ENCODE measurements around the gene ZNF324. TPM values are rescaled to one million over a fixed set of nuclear protein-coding genes. Genes with fewer than 3 reads are reported as not detected.

ZNF324 gene
- total and polyA plus RNA-seq, 11 donors = 2.5 to 10.1 (median 5.3) TPM

DNA sequence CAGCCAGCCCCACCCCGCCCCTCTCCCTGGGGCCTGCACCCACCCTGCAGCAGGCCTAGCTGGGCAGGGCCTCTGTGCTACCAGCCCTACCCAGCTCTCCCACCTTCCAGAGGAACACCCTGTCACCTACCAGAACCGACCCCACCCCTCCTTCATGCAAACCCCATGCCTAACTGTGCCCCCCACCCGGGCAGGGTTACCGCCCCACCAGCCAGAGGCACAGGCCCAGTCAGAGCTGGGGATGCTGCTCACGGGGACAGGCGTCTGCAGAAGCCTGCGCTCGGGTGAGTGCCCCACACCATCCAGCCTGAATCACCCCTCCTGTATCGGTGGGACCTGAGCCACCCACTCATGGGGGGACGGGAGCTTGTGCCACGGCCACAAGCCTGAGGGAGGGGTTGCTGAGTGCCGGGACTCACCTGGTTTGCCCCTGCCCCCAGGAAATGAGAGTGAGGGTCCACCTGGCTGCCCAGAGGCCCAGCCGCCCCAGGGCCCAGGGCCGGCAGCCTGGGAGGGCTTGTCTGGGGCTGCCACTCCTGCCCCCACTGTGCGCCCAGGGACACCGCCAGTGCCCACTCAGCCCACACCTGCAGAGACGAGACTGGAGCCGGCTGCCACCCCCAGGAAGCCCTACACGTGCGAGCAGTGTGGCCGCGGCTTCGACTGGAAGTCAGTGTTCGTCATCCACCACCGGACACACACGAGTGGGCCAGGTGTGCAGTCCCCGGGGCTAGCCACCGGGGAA lies 13.0 kb downstream of the ZNF324 start:
- H3K27me3 ChIP-seq = no peaks in the 10 kb centered on the region
- WGBS, 4 donors = 86 to 92% (median 90%) methylated on average over 6 to 28 of the region's 28 CpGs
- ATAC-seq (no peak), DNase-seq (no peak)
- H3K36me3 ChIP-seq = peaks cover 0 to 24% (median 10%) of the 10 kb centered on the region in 9 donors
- peaks cover 0 to 19% (median 12%) of the 10 kb centered on the region in 12 donors for H3K4me1 ChIP-seq
- H3K27ac ChIP-seq = no peak overlapping the region
- intact Hi-C loops (cut with DNase I) = no loop called here
- no peak for TF ChIP-seq POLR2A (IDR thresholded peaks at IDR 0.05)
- TF ChIP-seq, protein P1, sequence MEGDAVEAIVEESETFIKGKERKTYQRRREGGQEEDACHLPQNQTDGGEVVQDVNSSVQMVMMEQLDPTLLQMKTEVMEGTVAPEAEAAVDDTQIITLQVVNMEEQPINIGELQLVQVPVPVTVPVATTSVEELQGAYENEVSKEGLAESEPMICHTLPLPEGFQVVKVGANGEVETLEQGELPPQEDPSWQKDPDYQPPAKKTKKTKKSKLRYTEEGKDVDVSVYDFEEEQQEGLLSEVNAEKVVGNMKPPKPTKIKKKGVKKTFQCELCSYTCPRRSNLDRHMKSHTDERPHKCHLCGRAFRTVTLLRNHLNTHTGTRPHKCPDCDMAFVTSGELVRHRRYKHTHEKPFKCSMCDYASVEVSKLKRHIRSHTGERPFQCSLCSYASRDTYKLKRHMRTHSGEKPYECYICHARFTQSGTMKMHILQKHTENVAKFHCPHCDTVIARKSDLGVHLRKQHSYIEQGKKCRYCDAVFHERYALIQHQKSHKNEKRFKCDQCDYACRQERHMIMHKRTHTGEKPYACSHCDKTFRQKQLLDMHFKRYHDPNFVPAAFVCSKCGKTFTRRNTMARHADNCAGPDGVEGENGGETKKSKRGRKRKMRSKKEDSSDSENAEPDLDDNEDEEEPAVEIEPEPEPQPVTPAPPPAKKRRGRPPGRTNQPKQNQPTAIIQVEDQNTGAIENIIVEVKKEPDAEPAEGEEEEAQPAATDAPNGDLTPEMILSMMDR (IDR thresholded peaks at IDR 0.05) = no peak
- no peaks in the 10 kb centered on the region for H3K9me3 ChIP-seq
- H3K4me3 ChIP-seq = no peak overlapping the region

DNA sequence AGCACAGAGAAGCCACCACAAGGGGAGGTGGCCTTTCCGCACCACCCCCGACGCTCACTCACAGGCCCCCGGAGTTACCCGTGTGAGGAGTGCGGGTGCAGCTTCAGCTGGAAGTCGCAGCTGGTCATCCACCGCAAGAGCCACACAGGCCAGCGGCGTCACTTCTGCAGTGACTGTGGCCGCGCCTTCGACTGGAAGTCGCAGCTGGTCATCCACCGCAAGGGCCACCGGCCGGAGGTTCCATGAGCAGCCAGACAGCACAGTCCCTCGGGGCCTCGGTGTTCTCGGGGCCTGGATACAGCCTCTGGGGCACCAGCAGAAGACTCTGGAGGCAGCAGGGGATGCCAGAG lies 13.6 kb downstream of the ZNF324 start:
- H3K4me3 ChIP-seq = no peak overlapping the region
- no peaks in the 10 kb centered on the region for H3K9me3 ChIP-seq
- no peak for DNase-seq
- no peaks in the 10 kb centered on the region for H3K27me3 ChIP-seq
- WGBS, 4 donors = 89 to 96% (median 92%) methylated on average over 3 to 20 of the region's 20 CpGs
- no peak for TF ChIP-seq POLR2A (IDR thresholded peaks at IDR 0.05)
- TF ChIP-seq, protein P1 (IDR thresholded peaks at IDR 0.05) = no peak
- peaks cover 0 to 24% (median 10%) of the 10 kb centered on the region in 9 donors for H3K36me3 ChIP-seq
- ATAC-seq = no peak
- intact Hi-C loops (cut with DNase I) = no loop called here
- no peak overlapping the region for H3K27ac ChIP-seq
- peaks cover 0 to 14% (median 9%) of the 10 kb centered on the region in 12 donors for H3K4me1 ChIP-seq

GRCh38 chr19:58480831-58481230 lies 14.0 kb downstream of the ZNF324 start:
- Histone ChIP-seq H3K36me3 (peaks cover 0 to 24% (median 10%) of the 10 kb centered on the region in 9 donors), H3K27me3 (no peaks in the 10 kb centered on the region), H3K9me3 (no peaks in the 10 kb centered on the region), H3K4me1 (peaks cover 0 to 13% (median 8%) of the 10 kb centered on the region in 12 donors), H3K4me3 (no peak overlapping the region), H3K27ac (no peak overlapping the region)
- TF ChIP-seq, protein P1 (IDR thresholded peaks at IDR 0.05) = no peak
- TF ChIP-seq POLR2A (IDR thresholded peaks at IDR 0.05) = no peak
- ATAC-seq (no peak), DNase-seq (no peak)
- intact Hi-C loops (cut with DNase I) = no loop called here
- WGBS, 4 donors = 79 to 89% (median 85%) methylated on average over 2 of the region's 2 CpGs

- Histone ChIP-seq H3K4me1 (peaks cover 0 to 1% (median 0%) of the 10 kb centered on the region in 12 donors), H3K4me3 (no peak overlapping the region), H3K36me3 (peaks cover 0 to 24% (median 10%) of the 10 kb centered on the region in 9 donors), H3K27me3 (no peaks in the 10 kb centered on the region), H3K9me3 (no peaks in the 10 kb centered on the region), H3K27ac (no peak overlapping the region)
- ATAC-seq (no peak), DNase-seq (no peak)
- TF ChIP-seq POLR2A (IDR thresholded peaks at IDR 0.05) = no peak
- TF ChIP-seq, protein P1 (IDR thresholded peaks at IDR 0.05) = no peak
- 87 to 92% (median 90%) methylated on average over 7 of the region's 7 CpGs for WGBS, 4 donors
- intact Hi-C loops (cut with DNase I) = no loop called here
Measured at GRCh38 chr19:58482372-58482771, 15.5 kb downstream of the ZNF324 start.
